Keratinocyte (primary cell): ENCODE measurements around the gene STK32C. TPM values are rescaled to one million over a fixed set of nuclear protein-coding genes. Genes with fewer than 3 reads are reported as not detected.
"Not testable (repeated sequence)": the region's sequence is repeated elsewhere in the genome, so short reads cannot be mapped to it uniquely, and the experiment has no call there.

Experiments used
- DNase-seq: peaks from one replicate; pipeline ENCODE4 v3.0.0-alpha.2; 2011; ENCODE audit warnings: low read depth, missing footprints, low spot score
- FAIRE-seq: peaks from 2 replicates; lab custom pipeline; 2011; peaks lifted over from hg19 to GRCh38; lab: Jason Lieb, UNC
- H2AFZ ChIP-seq: 2 replicates; pipeline ENCODE4 v1.6.0; 2012; ENCODE audit warnings: low read length, control low read depth, inconsistent platforms; ENCODE audit not compliant: control insufficient read depth
- H3K27ac ChIP-seq: 2 replicates; pipeline ENCODE4 v1.5.1; 2011; ENCODE audit warnings: low read length; ENCODE audit not compliant: control insufficient read depth, insufficient read depth
- H3K27me3 ChIP-seq: 3 replicates; pipeline ENCODE4 v1.6.0; 2011; ENCODE audit warnings: low read length; ENCODE audit not compliant: control insufficient read depth, insufficient read depth; ENCODE audit errors: extremely low read depth
- H3K36me3 ChIP-seq, 2 experiments: 2 replicates in 1 of 2; 3 replicates in 1 of 2; pipeline ENCODE4 v1.5.1; 2011; ENCODE audit warnings: low read length in 2 of 2, mild to moderate bottlenecking in 1 of 2; ENCODE audit not compliant: control insufficient read depth in 2 of 2, insufficient read depth in 2 of 2; ENCODE audit errors: extremely low read depth in 1 of 2
- H3K4me1 ChIP-seq: 3 replicates; pipeline ENCODE4 v1.5.1; 2011; ENCODE audit warnings: low read length; ENCODE audit not compliant: control insufficient read depth, insufficient read depth; ENCODE audit errors: extremely low read depth
- H3K4me2 ChIP-seq: 3 replicates; pipeline ENCODE4 v1.6.0; 2011; ENCODE audit warnings: low read depth, low read length; ENCODE audit not compliant: control insufficient read depth, insufficient read depth; ENCODE audit errors: extremely low read depth
- H3K4me3 ChIP-seq, 3 experiments: fragments of 200-600 bp in 1 of 3; sonication (generic) in 1 of 3; 2 replicates in 2 of 3; 3 replicates in 1 of 3; pipeline ENCODE4 v1.5.1; 2011 to 2016; ENCODE audit warnings: low read length in 3 of 3, mild to moderate bottlenecking in 3 of 3, control low read depth in 2 of 3, inconsistent platforms in 1 of 3, low read depth in 1 of 3, mixed read lengths in 1 of 3, mixed run types in 1 of 3, moderate library complexity in 1 of 3; ENCODE audit not compliant: control insufficient read depth in 2 of 3, insufficient read depth in 2 of 3; ENCODE audit errors: extremely low read depth in 1 of 3
- H3K79me2 ChIP-seq: 2 replicates; pipeline ENCODE4 v1.6.0; 2012; ENCODE audit warnings: low read length; ENCODE audit not compliant: control insufficient read depth, insufficient read depth
- H3K9ac ChIP-seq: 3 replicates; pipeline ENCODE4 v1.6.0; 2011; ENCODE audit warnings: low read length; ENCODE audit not compliant: control insufficient read depth, insufficient read depth; ENCODE audit errors: extremely low read depth
- H3K9me1 ChIP-seq: 3 replicates; pipeline ENCODE4 v1.6.0; 2011; ENCODE audit warnings: low read length; ENCODE audit not compliant: control insufficient read depth, insufficient read depth; ENCODE audit errors: extremely low read depth
- H3K9me3 ChIP-seq: 2 replicates; pipeline ENCODE4 v1.5.1; 2012; ENCODE audit warnings: low read depth, low read length; ENCODE audit not compliant: control insufficient read depth
- H4K20me1 ChIP-seq: 3 replicates; pipeline ENCODE4 v1.6.0; 2011; ENCODE audit warnings: low read length; ENCODE audit not compliant: control insufficient read depth, insufficient read depth; ENCODE audit errors: extremely low read depth
- EZH2 ChIP-seq: IDR thresholded peaks from one replicate; pipeline ENCODE4 v1.6.1; 2012; ENCODE audit warnings: inconsistent platforms, mild to moderate bottlenecking, low read length, moderate library complexity
- dilution Hi-C: fragments of 300-500 bp; cut with MboI; formaldehyde crosslinking; loops from one replicate; pipeline ENCODE4 v1.7.0; 2020; ENCODE audit warnings: low sequenced_read_pairs; ENCODE audit not compliant: extremely low pct_ligation_motif_present
- polyA plus RNA-seq, 5 experiments: library from polyadenylated mRNA; depleted of rRNA in 3 of 5; stranded (reverse) in 3 of 5; stranded (forward) in 1 of 5; unstranded in 1 of 5; fragments of >200 nt; gene quantifications; 1 replicate in 1 of 5; 2 replicates in 3 of 5; 3 replicates in 1 of 5; pipeline versions ENCODE4 v1.2.1 to v1.2.3, GENCODE V29; 2011 to 2012; ENCODE audit warnings: missing spikeins in 2 of 5, low read depth in 1 of 5, low replicate concordance in 1 of 5
- TF ChIP-seq, protein P1 (sequence below), 3 experiments: IDR thresholded peaks in 1 of 3; conservative IDR thresholded peaks in 1 of 3; optimal IDR thresholded peaks in 1 of 3; 2 replicates in 2 of 3; 3 replicates in 1 of 3; pipeline versions ENCODE3 to v1.5.1; 2011; ENCODE audit warnings: low read length in 3 of 3, mild to moderate bottlenecking in 3 of 3, moderate library complexity in 2 of 3, control low read depth in 1 of 3, inconsistent platforms in 1 of 3; ENCODE audit not compliant: insufficient read depth in 2 of 3; ENCODE audit errors: extremely low read depth in 1 of 3

Gene STK32C
- polyA plus RNA-seq, 1 donor (not counting 4 experiments of a cell fraction or from before 2014, with no cell fraction given): 4.1 TPM

DNA sequence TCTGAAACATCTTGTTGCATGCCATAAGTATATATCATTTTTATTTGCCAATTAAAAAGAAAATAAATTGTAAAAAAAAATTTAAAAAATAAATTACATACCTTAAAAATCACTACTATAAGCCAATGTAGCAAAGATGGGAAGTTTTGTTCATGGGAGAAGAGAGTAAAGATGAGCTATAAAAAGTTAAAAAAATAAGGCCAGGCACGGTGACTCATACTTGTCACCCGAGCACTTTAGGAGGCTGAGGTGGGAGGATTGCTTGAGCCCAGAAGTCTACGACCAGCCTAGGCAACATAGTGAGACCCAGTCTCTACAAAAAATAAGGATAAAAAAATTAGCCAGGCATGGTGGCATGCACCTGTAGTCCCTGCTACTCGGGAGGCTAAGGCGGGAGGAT lies 8.4 kb upstream of the STK32C start:
- H3K27ac ChIP-seq: no peak overlapping the region
- no peak for TF ChIP-seq EZH2
- TF ChIP-seq, protein P1, sequence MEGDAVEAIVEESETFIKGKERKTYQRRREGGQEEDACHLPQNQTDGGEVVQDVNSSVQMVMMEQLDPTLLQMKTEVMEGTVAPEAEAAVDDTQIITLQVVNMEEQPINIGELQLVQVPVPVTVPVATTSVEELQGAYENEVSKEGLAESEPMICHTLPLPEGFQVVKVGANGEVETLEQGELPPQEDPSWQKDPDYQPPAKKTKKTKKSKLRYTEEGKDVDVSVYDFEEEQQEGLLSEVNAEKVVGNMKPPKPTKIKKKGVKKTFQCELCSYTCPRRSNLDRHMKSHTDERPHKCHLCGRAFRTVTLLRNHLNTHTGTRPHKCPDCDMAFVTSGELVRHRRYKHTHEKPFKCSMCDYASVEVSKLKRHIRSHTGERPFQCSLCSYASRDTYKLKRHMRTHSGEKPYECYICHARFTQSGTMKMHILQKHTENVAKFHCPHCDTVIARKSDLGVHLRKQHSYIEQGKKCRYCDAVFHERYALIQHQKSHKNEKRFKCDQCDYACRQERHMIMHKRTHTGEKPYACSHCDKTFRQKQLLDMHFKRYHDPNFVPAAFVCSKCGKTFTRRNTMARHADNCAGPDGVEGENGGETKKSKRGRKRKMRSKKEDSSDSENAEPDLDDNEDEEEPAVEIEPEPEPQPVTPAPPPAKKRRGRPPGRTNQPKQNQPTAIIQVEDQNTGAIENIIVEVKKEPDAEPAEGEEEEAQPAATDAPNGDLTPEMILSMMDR (optimal IDR thresholded peaks at IDR 0.05 in 1 of 3, IDR thresholded peaks at IDR 0.05 in 1 of 3, conservative IDR thresholded peaks at IDR 0.05 in 1 of 3; ENCODE audit: extremely low read depth in 1 of 3, insufficient read depth in 2 of 3, low read length in 3 of 3): no peak

DNA sequence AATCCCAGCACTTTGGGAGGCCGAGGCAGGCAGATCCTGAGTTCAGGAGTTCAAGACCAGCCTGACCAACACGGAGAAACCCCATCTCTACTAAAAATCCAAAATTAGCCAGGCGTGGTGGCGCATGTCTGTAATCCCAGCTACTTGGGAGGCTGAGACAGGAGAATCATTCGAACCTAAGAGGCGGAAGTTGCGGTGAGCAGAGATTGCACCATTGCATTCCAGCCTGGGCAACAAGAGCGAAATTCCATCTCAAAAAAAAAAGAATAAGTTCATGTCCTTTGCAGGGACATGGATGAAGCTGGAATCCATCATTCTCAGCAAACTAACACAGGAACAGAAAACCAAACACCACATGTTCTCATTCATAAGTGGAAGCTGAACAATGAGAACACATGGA lies 7.1 kb upstream of the STK32C start:
- dilution Hi-C loops, H4K20me1 ChIP-seq, H3K4me1 ChIP-seq, H2AFZ ChIP-seq, H3K9me3 ChIP-seq, H3K27ac ChIP-seq, H3K79me2 ChIP-seq, H3K36me3 ChIP-seq, DNase-seq, H3K9me1 ChIP-seq, H3K4me2 ChIP-seq, H3K4me3 ChIP-seq, H3K9ac ChIP-seq, FAIRE-seq: not testable (repeated sequence)
- H3K27me3 ChIP-seq: peaks cover 15% of the 10 kb centered on the region

More for the DNA sequence above, 8.4 kb upstream of the STK32C start:
- Histone ChIP-seq H3K9me1 (no peaks in the 10 kb centered on the region), H3K9ac (no peak overlapping the region), H4K20me1 (no peaks in the 10 kb centered on the region), H2AFZ (no peak overlapping the region), H3K79me2 (no peaks in the 10 kb centered on the region), H3K4me2 (no peak overlapping the region), H3K9me3 (peaks cover 2% of the 10 kb centered on the region), H3K27me3 (peaks cover 7% of the 10 kb centered on the region), H3K36me3 (no peaks in the 10 kb centered on the region), H3K4me3 (no peak overlapping the region), H3K4me1 (peaks cover 9% of the 10 kb centered on the region)
- no peak for DNase-seq
- FAIRE-seq: no peak
- dilution Hi-C loops: no loop called here

DNA sequence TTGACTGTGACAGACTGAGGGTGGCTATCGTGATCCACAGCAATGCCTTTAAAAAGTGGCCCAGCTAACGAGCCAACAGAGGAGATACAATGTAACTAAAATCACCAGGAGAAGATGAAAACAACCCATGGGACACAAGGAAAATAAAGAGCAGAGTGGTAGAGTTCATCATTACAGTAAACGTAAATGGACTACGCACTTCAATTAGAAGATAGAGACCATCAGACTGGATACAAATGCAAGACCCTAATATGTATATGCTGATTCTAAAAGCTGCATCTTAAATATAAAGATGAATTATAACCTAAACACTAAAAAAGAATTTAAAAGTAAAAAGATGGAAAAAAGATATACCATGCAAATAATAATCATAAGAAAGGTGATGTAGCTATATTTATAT lies 6.6 kb upstream of the STK32C start:
- Histone ChIP-seq H3K9me1 (no peaks in the 10 kb centered on the region), H3K4me1 (no peaks in the 10 kb centered on the region), H3K4me2 (no peak overlapping the region), H3K4me3 (no peak overlapping the region), H3K9me3 (peaks cover 2% of the 10 kb centered on the region), H2AFZ (no peak overlapping the region), H3K27ac (no peak overlapping the region), H4K20me1 (no peaks in the 10 kb centered on the region), H3K9ac (no peak overlapping the region), H3K36me3 (no peaks in the 10 kb centered on the region), H3K27me3 (peaks cover 21% of the 10 kb centered on the region), H3K79me2 (no peaks in the 10 kb centered on the region)
- TF ChIP-seq, protein P1 (optimal IDR thresholded peaks at IDR 0.05 in 1 of 3, IDR thresholded peaks at IDR 0.05 in 1 of 3, conservative IDR thresholded peaks at IDR 0.05 in 1 of 3; ENCODE audit: extremely low read depth in 1 of 3, insufficient read depth in 2 of 3, low read length in 3 of 3): no peak
- TF ChIP-seq EZH2: no peak
- DNase-seq: no peak
- dilution Hi-C loops: no loop called here
- FAIRE-seq: no peak
